K562 (cell line): ENCODE measurements around the gene ENOSF1. TPM values are rescaled to one million over a fixed set of nuclear protein-coding genes. Genes with fewer than 3 reads are reported as not detected.

Experiments
- C11orf30 ChIP-seq: fragments of 450-650 bp; IDR thresholded peaks from 2 replicates; pipeline ENCODE4 v1.6.1; 2016; ENCODE audit warnings: low read depth, mild to moderate bottlenecking
- CREB1 ChIP-seq, 2 experiments: sonication (generic) in 1 of 2; formaldehyde crosslinking in 1 of 2; IDR thresholded peaks; 2 replicates each; pipeline versions ENCODE4 v1.6.1 to v1.8.0; 2012 to 2022; ENCODE audit warnings: inconsistent platforms in 1 of 2, mild to moderate bottlenecking in 1 of 2, missing genetic modification reagents in 1 of 2, moderate library complexity in 1 of 2
- ETS1 ChIP-seq: conservative IDR thresholded peaks from 2 replicates; pipeline ENCODE4 v1.6.1; 2011; ENCODE audit warnings: low read depth, mild to moderate bottlenecking, low read length; ENCODE audit not compliant: control insufficient read depth
- JUND ChIP-seq, 2 experiments: IDR thresholded peaks; 2 replicates in 1 of 2; 3 replicates in 1 of 2; pipeline ENCODE4 v1.6.1; 2011; ENCODE audit warnings: borderline replicate concordance in 2 of 2, low read depth in 2 of 2, low read length in 2 of 2, improper control_type of control experiment in 1 of 2, missing biosample characterization in 1 of 2, missing genetic modification characterization in 1 of 2, missing genetic modification reagents in 1 of 2
- LARP7 ChIP-seq: fragments of 450-650 bp; IDR thresholded peaks from 2 replicates; pipeline ENCODE4 v1.6.1; 2016
- NR2F6 ChIP-seq: fragments of 450-650 bp; formaldehyde crosslinking; IDR thresholded peaks from 2 replicates; pipeline ENCODE4 v1.4.0; 2020; ENCODE audit warnings: mild to moderate bottlenecking
- NUFIP1 ChIP-seq: fragments of 450-650 bp; IDR thresholded peaks from 2 replicates; pipeline ENCODE4 v1.6.1; 2018; ENCODE audit not compliant: partially characterized antibody
- PRDM10 ChIP-seq: fragments of 450-650 bp; IDR thresholded peaks from 2 replicates; pipeline ENCODE4 v1.6.1; 2018; ENCODE audit not compliant: partially characterized antibody
- RBFOX2 ChIP-seq: fragments of 200-400 bp; formaldehyde crosslinking; IDR thresholded peaks from 2 replicates; pipeline ENCODE4 v1.6.1; 2017; ENCODE audit warnings: low read depth, mild to moderate bottlenecking, low read length, moderate library complexity
- RFX5 ChIP-seq: IDR thresholded peaks from 2 replicates; pipeline ENCODE4 v1.6.1; 2011; ENCODE audit warnings: low read depth, mild to moderate bottlenecking, improper control_type of control experiment, low read length
- TCF3 ChIP-seq: sonication (generic); formaldehyde crosslinking; IDR thresholded peaks from 2 replicates; pipeline ENCODE4 v1.4.0; 2020; ENCODE audit warnings: mild to moderate bottlenecking, missing genetic modification reagents
- THRA ChIP-seq: fragments of 450-650 bp; IDR thresholded peaks from 2 replicates; pipeline ENCODE4 v1.6.1; 2017; ENCODE audit warnings: mild to moderate bottlenecking, moderate library complexity
- ZC3H8 ChIP-seq: fragments of 450-650 bp; IDR thresholded peaks from 2 replicates; pipeline ENCODE4 v1.6.1; 2017
- ZNF655 ChIP-seq: fragments of 250-450 bp; sonication (Bioruptor Pico); IDR thresholded peaks from 2 replicates; pipeline ENCODE4 v1.5.0; 2021
- polyA plus RNA-seq, 8 experiments: library from polyadenylated mRNA; depleted of rRNA in 4 of 8; stranded (reverse) in 5 of 8; unstranded in 3 of 8; fragments of >200 nt; fragmentation: Nextera tagmentation in 2 of 8; fragmentation: Illumina TruSeq in 1 of 8; extraction: Ambion mirVana in 2 of 8; extraction: Trizol in 1 of 8; gene quantifications; 2 replicates each; pipeline versions ENCODE4 v1.2.1 to v1.2.3, GENCODE V29; 2011 to 2014; ENCODE audit warnings: inconsistent platforms in 1 of 8, missing spikeins in 1 of 8
- total RNA-seq, 7 experiments: library from RNA; depleted of rRNA in 6 of 7; stranded (reverse); fragments of >200 nt in 6 of 7; fragmentation: Illumina TruSeq in 2 of 7; extraction: Trizol in 2 of 7; gene quantifications; 2 replicates each; pipeline versions ENCODE4 v1.2.1 to v1.2.3, GENCODE V29; 2011 to 2021; ENCODE audit warnings: low replicate concordance in 1 of 7

ENOSF1 gene
- total and polyA plus RNA-seq, 9 of the 15 experiments (the other 6 are each of a cell fraction or from before 2014, with no cell fraction given), result 15.5 to 66.4 (median 46.5) TPM

GRCh38 chr18:711657-712400 lies 601 bp downstream of the ENOSF1 start (continued):
- TF ChIP-seq LARP7 (no peak), RBFOX2 (no peak), RFX5 (no peak), JUND (IDR thresholded peaks at IDR 0.05; ENCODE audit: borderline replicate concordance, low read depth, low read length) (peak; percentile 48; the same call in 1 of the 2 replicates), JUND (tag; IDR thresholded peaks at IDR 0.05; ENCODE audit: borderline replicate concordance, low read depth, low read length) (no peak; the same call in 2 of the 3 replicates), THRA (no peak), C11orf30 (peak; percentile 59), ZC3H8 (no peak), NUFIP1 (no peak), TCF3 (CRISPR knock-in tag) (no peak; the same call in 1 of the 2 replicates), CREB1 (IDR thresholded peaks at IDR 0.05) (peak; percentile 84), CREB1 (CRISPR knock-in tag; IDR thresholded peaks at IDR 0.05) (peak; percentile 67; the same call in 1 of the 2 replicates), ZNF655 (CRISPR knock-in tag) (no peak), PRDM10 (no peak), ETS1 (no peak; the same call in 1 of the 2 replicates), NR2F6 (CRISPR knock-in tag) (no peak)
